Bronchial epithelial cell (primary cell): Measurements from ENCODE around the gene KRTAP5-7. TPM values are rescaled to one million over a fixed set of nuclear protein-coding genes. Genes with fewer than 3 reads are reported as not detected.
"Not testable (repeated sequence)": the region's sequence is repeated elsewhere in the genome, so short reads cannot be mapped to it uniquely, and the experiment has no call there.

Source experiments
- DNase-seq: peaks from one replicate; pipeline ENCODE4 v3.0.0-alpha.2; 2010; ENCODE audit warnings: low read depth
- FAIRE-seq: peaks from 2 replicates; lab custom pipeline; 2011; peaks lifted over from hg19 to GRCh38; lab: Jason Lieb, UNC
- H3K27me3 ChIP-seq: 2 replicates; pipeline ENCODE4 v1.5.1; 2011; ENCODE audit warnings: low read length; ENCODE audit not compliant: control insufficient read depth, insufficient read depth
- H3K36me3 ChIP-seq: 2 replicates; pipeline ENCODE4 v1.5.1; 2011; ENCODE audit warnings: low read length; ENCODE audit not compliant: control insufficient read depth, insufficient read depth
- H3K4me3 ChIP-seq: 2 replicates; pipeline ENCODE4 v1.5.1; 2011; ENCODE audit warnings: mild to moderate bottlenecking, low read depth, low read length, control low read depth
- total RNA-seq: library from RNA; depleted of rRNA; stranded (reverse); fragments of >200 nt; gene quantifications from 2 replicates; pipeline ENCODE4 v1.2.1, GENCODE V29; 2014
- TF ChIP-seq, protein P1 (sequence below): IDR thresholded peaks from 2 replicates; pipeline ENCODE4 v1.5.1; 2011; ENCODE audit warnings: mild to moderate bottlenecking, moderate library complexity, low read length, control low read depth, inconsistent platforms; ENCODE audit not compliant: insufficient read depth, severe bottlenecking

Gene KRTAP5-7
- total RNA-seq, 1 donor from 2014 or later, result not detected

DNA sequence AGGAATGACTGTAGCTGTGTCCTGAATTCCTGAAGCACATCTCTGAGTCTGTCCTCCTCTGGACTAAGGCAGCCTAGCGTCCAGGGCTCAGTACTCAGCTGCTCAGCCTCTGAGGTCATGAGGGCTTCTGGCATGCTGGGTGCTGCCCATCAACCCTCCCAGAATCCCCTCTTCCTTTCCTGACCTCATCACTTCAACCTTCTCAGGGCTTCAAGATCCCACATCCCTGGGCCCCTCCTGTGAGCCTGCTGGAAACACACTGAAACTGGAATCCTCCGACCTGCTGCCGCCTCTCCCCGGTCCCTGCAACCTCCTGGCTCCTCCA lies 11.6 kb downstream of the KRTAP5-7 start:
- DNase-seq, result no peak
- no peak for FAIRE-seq
- TF ChIP-seq, protein P1, sequence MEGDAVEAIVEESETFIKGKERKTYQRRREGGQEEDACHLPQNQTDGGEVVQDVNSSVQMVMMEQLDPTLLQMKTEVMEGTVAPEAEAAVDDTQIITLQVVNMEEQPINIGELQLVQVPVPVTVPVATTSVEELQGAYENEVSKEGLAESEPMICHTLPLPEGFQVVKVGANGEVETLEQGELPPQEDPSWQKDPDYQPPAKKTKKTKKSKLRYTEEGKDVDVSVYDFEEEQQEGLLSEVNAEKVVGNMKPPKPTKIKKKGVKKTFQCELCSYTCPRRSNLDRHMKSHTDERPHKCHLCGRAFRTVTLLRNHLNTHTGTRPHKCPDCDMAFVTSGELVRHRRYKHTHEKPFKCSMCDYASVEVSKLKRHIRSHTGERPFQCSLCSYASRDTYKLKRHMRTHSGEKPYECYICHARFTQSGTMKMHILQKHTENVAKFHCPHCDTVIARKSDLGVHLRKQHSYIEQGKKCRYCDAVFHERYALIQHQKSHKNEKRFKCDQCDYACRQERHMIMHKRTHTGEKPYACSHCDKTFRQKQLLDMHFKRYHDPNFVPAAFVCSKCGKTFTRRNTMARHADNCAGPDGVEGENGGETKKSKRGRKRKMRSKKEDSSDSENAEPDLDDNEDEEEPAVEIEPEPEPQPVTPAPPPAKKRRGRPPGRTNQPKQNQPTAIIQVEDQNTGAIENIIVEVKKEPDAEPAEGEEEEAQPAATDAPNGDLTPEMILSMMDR, result no peak
- H3K4me3 ChIP-seq, result no peak overlapping the region
- no peaks in the 10 kb centered on the region for H3K36me3 ChIP-seq
- H3K27me3 ChIP-seq, result no peaks in the 10 kb centered on the region

DNA sequence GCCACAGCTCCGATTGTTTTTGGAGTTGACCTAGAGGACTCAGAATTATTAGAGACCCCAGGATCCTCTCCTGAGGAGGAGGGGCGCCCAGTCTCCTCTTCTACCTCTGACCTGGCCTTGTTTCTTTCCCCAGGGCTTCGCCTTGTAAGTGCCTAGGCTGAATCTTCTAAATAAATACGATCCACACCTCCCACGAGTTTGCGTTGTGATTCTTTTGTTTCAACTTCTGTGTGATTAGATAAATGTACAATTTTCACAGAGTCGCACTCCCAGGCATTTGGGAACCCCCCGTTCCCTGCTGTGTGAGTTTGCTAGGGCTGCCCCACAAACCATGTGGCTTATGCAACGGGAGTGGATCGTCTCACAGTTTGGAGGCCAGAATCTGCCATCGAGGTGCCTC lies 11.9 kb downstream of the KRTAP5-7 start:
- Histone ChIP-seq H3K27me3 (no peaks in the 10 kb centered on the region), H3K36me3 (no peaks in the 10 kb centered on the region), H3K4me3 (no peak overlapping the region)
- FAIRE-seq (no peak), DNase-seq (no peak)
- TF ChIP-seq, protein P1, result no peak

DNA sequence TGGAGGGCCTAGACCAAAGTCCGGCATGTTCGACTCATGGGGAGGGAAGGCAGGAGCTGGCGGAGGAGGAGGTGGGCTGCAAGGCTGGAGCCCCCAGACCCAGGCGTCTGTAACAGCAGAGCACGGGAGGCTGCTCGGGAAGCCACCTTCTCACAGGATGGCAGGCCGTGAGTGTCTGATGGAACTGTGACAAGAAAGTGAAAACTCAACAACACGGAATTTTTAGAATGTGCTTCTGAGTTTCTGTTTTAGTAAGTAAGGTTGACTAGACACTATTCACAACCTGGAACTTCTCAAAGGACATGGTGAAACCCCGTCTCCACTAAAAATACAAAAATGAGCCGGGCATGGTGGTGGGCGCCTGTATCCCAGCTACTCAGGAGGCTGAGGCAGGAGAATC lies 12.9 kb downstream of the KRTAP5-7 start:
- not testable (repeated sequence) for H3K36me3 ChIP-seq, DNase-seq, H3K4me3 ChIP-seq, FAIRE-seq, H3K27me3 ChIP-seq

DNA sequence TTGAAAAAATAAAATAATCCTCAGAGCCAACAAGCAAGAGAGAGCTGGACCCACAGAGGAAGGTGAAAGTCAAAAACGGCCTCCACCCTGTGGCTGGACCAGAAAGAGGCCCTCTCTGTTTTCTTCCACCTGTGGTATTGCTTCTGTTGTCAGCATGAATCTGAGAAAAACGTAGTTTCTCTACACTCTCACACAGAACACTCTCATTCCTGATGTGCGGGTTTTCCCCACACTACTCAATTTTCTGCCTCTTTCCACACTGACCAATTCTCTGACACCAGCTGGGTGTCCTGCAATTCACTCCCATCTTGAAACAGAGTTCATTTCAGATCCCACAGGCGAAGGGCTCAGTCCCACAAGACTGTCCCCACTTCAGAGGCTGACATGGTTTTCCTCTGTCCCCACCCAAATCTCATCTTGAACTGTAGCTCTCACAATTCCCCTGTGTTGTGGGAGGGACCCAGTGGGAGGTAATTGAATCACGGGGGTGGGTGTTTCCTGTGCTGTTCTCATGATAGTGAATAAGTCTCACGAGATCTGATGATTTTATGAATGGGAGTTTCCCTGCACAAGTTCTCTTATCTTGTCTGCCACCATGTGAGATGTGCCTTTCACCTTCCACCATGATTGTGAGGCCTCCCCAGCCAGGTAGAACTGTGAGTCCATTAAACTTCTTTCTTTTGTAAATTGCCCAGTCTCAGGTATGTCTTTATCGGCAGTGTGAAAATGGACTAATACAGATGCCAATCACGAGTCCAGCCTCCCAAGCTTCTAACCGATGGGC lies 13.6 kb downstream of the KRTAP5-7 start:
- not testable (repeated sequence) for DNase-seq, H3K4me3 ChIP-seq, H3K27me3 ChIP-seq, H3K36me3 ChIP-seq, FAIRE-seq

DNA sequence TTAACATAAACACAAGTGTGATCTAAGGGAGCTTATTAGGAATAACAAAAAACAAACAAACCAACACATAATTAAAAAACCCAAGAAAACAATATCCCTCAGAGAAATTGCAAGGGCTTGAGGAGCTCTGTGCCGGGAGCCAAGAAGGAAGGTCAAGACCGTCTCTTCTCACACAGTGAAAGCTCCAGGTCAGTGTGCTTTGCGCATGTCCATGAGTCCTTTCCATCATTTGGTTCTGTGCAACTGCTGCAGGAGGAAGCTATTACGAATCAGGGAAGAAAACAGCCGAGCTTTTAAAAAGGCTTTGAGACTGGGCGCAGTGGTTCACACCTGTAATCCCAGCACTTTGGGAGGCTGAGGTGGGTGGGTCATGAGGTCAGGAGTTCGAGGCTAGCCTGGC lies 15.3 kb downstream of the KRTAP5-7 start:
- DNase-seq, result no peak
- H3K36me3 ChIP-seq, result no peaks in the 10 kb centered on the region
- TF ChIP-seq, protein P1, result no peak
- FAIRE-seq, result no peak
- no peak overlapping the region for H3K4me3 ChIP-seq
- H3K27me3 ChIP-seq, result no peaks in the 10 kb centered on the region

DNA sequence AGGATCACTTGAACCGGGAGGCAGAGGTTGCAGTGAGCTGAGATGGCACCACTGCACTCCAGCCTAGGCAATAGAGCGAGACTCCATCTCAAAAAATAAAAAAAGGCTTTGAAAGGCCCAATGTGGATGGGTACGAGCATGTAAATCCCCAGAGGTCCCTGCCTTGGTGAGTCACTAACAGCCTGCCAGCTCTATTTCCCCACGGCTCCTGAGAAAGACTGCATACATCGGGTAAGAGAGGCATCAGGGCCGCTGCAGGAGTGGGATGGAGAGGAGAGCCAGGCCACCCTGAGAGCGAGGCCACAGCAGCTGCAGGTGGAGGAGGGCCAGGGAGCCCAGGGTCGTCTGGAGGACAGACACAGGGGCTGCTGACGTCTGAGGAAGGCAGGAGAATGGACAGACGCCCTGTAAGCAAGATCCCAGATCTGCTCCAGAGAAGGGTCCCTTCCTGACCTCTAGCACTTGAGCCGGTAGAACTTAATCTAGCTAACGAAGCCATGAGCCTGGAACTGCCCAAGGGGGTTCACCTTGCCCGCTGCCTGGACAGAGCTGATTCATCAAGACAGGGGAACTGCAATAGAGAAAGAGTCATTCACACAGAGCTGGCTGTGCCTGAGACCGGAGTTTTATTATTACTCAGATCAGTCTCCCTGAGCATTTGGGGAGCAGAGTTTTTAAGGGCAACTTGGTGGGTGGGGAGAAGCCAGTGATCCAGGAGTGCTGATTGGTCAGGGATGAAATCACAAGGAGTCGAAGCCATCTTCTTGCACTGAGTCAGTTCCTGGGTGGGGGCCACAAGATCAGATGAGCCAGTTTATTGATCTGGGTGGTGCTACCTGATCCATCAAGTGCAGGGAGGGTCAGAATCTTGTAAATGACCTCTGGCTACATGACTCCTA lies 16.1 kb downstream of the KRTAP5-7 start:
- FAIRE-seq, result no peak
- H3K36me3 ChIP-seq, result no peaks in the 10 kb centered on the region
- no peak overlapping the region for H3K4me3 ChIP-seq
- DNase-seq, result no peak
- H3K27me3 ChIP-seq, result no peaks in the 10 kb centered on the region
- TF ChIP-seq, protein P1, result no peak
